ENCODE results near the gene TNRC6C. TPM values are rescaled to one million over a fixed set of nuclear protein-coding genes. Genes with fewer than 3 reads are reported as not detected.

TNRC6C gene
- total and polyA plus RNA-seq, 2 of the 13 experiments (the other 11 are each of a cell fraction or from before 2014, with no cell fraction given) = 0.66 to 4.9 TPM

GRCh38 chr17:77948690-77949114 is 9.8 kb upstream of the TNRC6C start (continued):
- TF ChIP-seq ETV5 (CRISPR knock-in tag; IDR thresholded peaks at IDR 0.05; ENCODE audit: borderline replicate concordance) (peak; percentile 76; the same call in 1 of the 2 replicates), MXD1 (CRISPR knock-in tag; IDR thresholded peaks at IDR 0.05) (no peak), HNRNPK (IDR thresholded peaks at IDR 0.05; ENCODE audit: low read depth, low read length, poor library complexity, severe bottlenecking) (no peak), NFRKB (IDR thresholded peaks at IDR 0.05) (no peak), ZNF354B (CRISPR knock-in tag; IDR thresholded peaks at IDR 0.05) (no peak), ZBTB43 (CRISPR knock-in tag; conservative IDR thresholded peaks at IDR 0.05) (no peak), ZSCAN22 (CRISPR knock-in tag; IDR thresholded peaks at IDR 0.05) (no peak), TGIF2 (CRISPR knock-in tag; IDR thresholded peaks at IDR 0.05) (no peak), TFE3 (CRISPR knock-in tag; IDR thresholded peaks at IDR 0.05) (0 out of 2 replicates have a peak, but pooled peaks have one; percentile 22), NFKB2 (CRISPR knock-in tag; IDR thresholded peaks at IDR 0.05; ENCODE audit: borderline replicate concordance) (no peak), RAD51 (IDR thresholded peaks at IDR 0.05; ENCODE audit: borderline replicate concordance) (peak; percentile 17; the same call in 1 of the 2 replicates), SP2 (CRISPR knock-in tag; IDR thresholded peaks at IDR 0.05) (no peak), MXD3 (CRISPR knock-in tag; IDR thresholded peaks at IDR 0.05) (no peak), CENPX (CRISPR knock-in tag; IDR thresholded peaks at IDR 0.05) (no peak), ZNF33B (CRISPR knock-in tag; IDR thresholded peaks at IDR 0.05) (no peak), ZBTB25 (CRISPR knock-in tag; IDR thresholded peaks at IDR 0.05) (no peak), MZF1 (CRISPR knock-in tag; IDR thresholded peaks at IDR 0.05; ENCODE audit: borderline replicate concordance) (no peak), ELF1 (CRISPR knock-in tag; IDR thresholded peaks at IDR 0.05) (peak; percentile 78), ZNF256 (CRISPR knock-in tag; conservative IDR thresholded peaks at IDR 0.05) (no peak), ZNF792 (CRISPR knock-in tag; IDR thresholded peaks at IDR 0.05) (no peak), ZNF510 (CRISPR knock-in tag; IDR thresholded peaks at IDR 0.05; ENCODE audit: low read depth) (no peak), NFATC3 (CRISPR knock-in tag; IDR thresholded peaks at IDR 0.05) (no peak), ZNF709 (CRISPR knock-in tag; IDR thresholded peaks at IDR 0.05) (no peak), REST (IDR thresholded peaks at IDR 0.05; ENCODE audit: borderline replicate concordance in 1 of 2, low read depth in 1 of 2, low read length in 2 of 2) (no peak)
